GM12874 (cell line): ENCODE results near the gene P4HTM.

ENCODE experiments used
- CTCF ChIP-seq: IDR thresholded peaks from 2 replicates; pipeline ENCODE4 v1.5.1; 2011; ENCODE audit warnings: low read depth, mild to moderate bottlenecking, control low read depth, low read length, moderate library complexity; ENCODE audit not compliant: insufficient read depth

The P4HTM gene

GRCh38 chr3:49053543-49053942, 63.5 kb downstream of the P4HTM start:
- TF ChIP-seq CTCF: no peak

DNA sequence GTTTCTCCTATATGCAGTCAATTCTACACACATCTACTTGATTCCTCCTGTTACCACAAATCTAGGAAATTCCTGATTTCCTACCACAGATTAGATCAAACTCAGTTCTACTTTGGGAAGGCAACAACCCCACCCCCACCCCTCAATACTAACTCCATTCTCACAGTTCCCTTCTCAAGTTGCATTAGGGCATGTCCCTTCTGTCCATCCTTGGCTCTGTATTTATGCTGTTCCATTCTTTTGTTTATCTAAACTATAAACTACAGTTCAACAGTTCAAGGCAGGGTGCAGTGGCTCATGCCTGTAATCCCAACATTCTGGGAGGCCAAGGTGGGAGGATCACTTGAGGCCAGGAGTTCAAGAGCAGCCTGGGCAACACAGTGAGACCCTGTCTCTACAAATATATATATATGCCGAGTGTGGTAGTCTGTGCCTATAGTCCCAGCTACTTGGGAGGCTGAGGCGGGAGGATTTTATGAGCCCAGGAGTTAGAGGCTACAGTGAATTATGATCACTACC, 64.4 kb downstream of the P4HTM start:
- TF ChIP-seq CTCF: no peak
